HCT116 (cell line): ENCODE measurements around the gene CARD16.

Source experiments
- CEBPB ChIP-seq: IDR thresholded peaks from 2 replicates; pipeline ENCODE4 v1.6.1; 2012; ENCODE audit warnings: low read depth
- CTCF ChIP-seq, 3 experiments: fragments of 200-600 bp in 1 of 3; sonication (generic) in 1 of 3; IDR thresholded peaks in 2 of 3; conservative IDR thresholded peaks in 1 of 3; 2 replicates each; pipeline ENCODE4 v1.5.1; 2012 to 2017; ENCODE audit warnings: low read depth in 2 of 3, low read length in 2 of 3, antibody characterized with exemption in 1 of 3, borderline replicate concordance in 1 of 3, control low read depth in 1 of 3, mild to moderate bottlenecking in 1 of 3, mixed read lengths in 1 of 3, mixed run types in 1 of 3, moderate library complexity in 1 of 3; ENCODE audit not compliant: insufficient read depth in 1 of 3
- ELF1 ChIP-seq: IDR thresholded peaks from 2 replicates; pipeline ENCODE4 v1.6.1; 2012; ENCODE audit warnings: low read depth, borderline replicate concordance
- MAX ChIP-seq: IDR thresholded peaks from 2 replicates; pipeline ENCODE4 v1.6.1; 2012
- POLR2A ChIP-seq: IDR thresholded peaks from 2 replicates; pipeline ENCODE4 v1.7.0; 2011; ENCODE audit warnings: borderline replicate concordance; ENCODE audit not compliant: insufficient read depth, insufficient read length; ENCODE audit errors: extremely low read depth
- POLR2AphosphoS5 ChIP-seq: IDR thresholded peaks from 2 replicates; pipeline ENCODE4 v1.6.1; 2011; ENCODE audit warnings: mild to moderate bottlenecking, low read depth, low read length, moderate library complexity
- YY1 ChIP-seq: IDR thresholded peaks from 2 replicates; pipeline ENCODE4 v1.6.1; 2011; ENCODE audit warnings: low read length, low read depth, moderate library complexity, mild to moderate bottlenecking; ENCODE audit not compliant: insufficient replicate concordance; ENCODE audit errors: extremely low read depth
- ZBTB33 ChIP-seq: IDR thresholded peaks from 2 replicates; pipeline ENCODE4 v1.6.1; 2011; ENCODE audit warnings: mild to moderate bottlenecking, low read length, moderate library complexity; ENCODE audit not compliant: insufficient replicate concordance; ENCODE audit errors: extremely low read depth
- ZFX ChIP-seq: fragments of 450-650 bp; IDR thresholded peaks from 2 replicates; pipeline ENCODE4 v1.6.1; 2017

GRCh38 chr11:105033781-105034180 lies 11.4 kb downstream of the CARD16 start:
- TF ChIP-seq CTCF (IDR thresholded peaks at IDR 0.05 in 2 of 3, conservative IDR thresholded peaks at IDR 0.05 in 1 of 3; ENCODE audit: borderline replicate concordance in 1 of 3, insufficient read depth in 1 of 3, low read depth in 2 of 3, low read length in 2 of 3) = no peak
- no peak for TF ChIP-seq POLR2AphosphoS5
- no peak for TF ChIP-seq POLR2A
- TF ChIP-seq ZBTB33 = no peak
- no peak for TF ChIP-seq ELF1
- no peak for TF ChIP-seq YY1
- no peak for TF ChIP-seq ZFX
- TF ChIP-seq MAX = no peak
- no peak for TF ChIP-seq CEBPB
